OCI-LY7 (cell line): ENCODE results near the gene KIF26A. TPM values are rescaled to one million over a fixed set of nuclear protein-coding genes. Genes with fewer than 3 reads are reported as not detected.

ENCODE experiments used
- BruUV-seq: library from RNA; stranded (reverse); fragments of 400-500 nt; replicated peaks from 2 replicates; lab custom pipeline; 2021; lab: Mats Ljungman, UMichigan
- CTCF ChIA-PET: fragments of 300-600 bp; sonication (Branson Sonifier 250); formaldehyde crosslinking; loops from one replicate; lab custom pipeline; 2022; ENCODE audit warnings: antibody characterized with exemption; ENCODE audit not compliant: unreplicated experiment; lab: Charles Lee
- POLR2A ChIA-PET: fragments of 300-600 bp; sonication (Branson Sonifier 250); formaldehyde crosslinking; loops from one replicate; lab custom pipeline; 2022; ENCODE audit warnings: antibody characterized with exemption; lab: Charles Lee
- DNase-seq: peaks from one replicate; pipeline ENCODE4 v3.0.0-alpha.2; 2015; ENCODE audit warnings: low spot score
- H2AFZ ChIP-seq: fragments of 200-600 bp; sonication (generic), shearing (Covaris generic); 2 replicates; pipeline ENCODE4 v1.6.1; 2014; ENCODE audit warnings: mild to moderate bottlenecking, antibody characterized with exemption, low read length, moderate library complexity
- H3K27ac ChIP-seq: fragments of 200-600 bp; sonication (generic); 2 replicates; pipeline ENCODE4 v1.5.1; 2014; ENCODE audit warnings: mixed run types, low read depth, mild to moderate bottlenecking, moderate library complexity, low read length, inconsistent platforms; ENCODE audit not compliant: poor library complexity, severe bottlenecking
- H3K36me3 ChIP-seq: fragments of 200-600 bp; sonication (generic); 2 replicates; pipeline ENCODE4 v1.6.1; 2014; ENCODE audit warnings: mild to moderate bottlenecking, antibody characterized with exemption, low read length, moderate library complexity, mixed read lengths; ENCODE audit not compliant: insufficient read depth
- H3K4me1 ChIP-seq: fragments of 200-600 bp; sonication (generic); 2 replicates; pipeline ENCODE4 v1.5.1; 2014; ENCODE audit warnings: mild to moderate bottlenecking, low read length; ENCODE audit not compliant: insufficient read depth, poor library complexity, severe bottlenecking
- H3K4me2 ChIP-seq: fragments of 200-600 bp; sonication (generic); 2 replicates; pipeline ENCODE4 v1.6.1; 2014; ENCODE audit warnings: mild to moderate bottlenecking, low read length
- H3K4me3 ChIP-seq: fragments of 200-600 bp; sonication (generic); 2 replicates; pipeline ENCODE4 v1.5.1; 2014; ENCODE audit warnings: mild to moderate bottlenecking, low read depth, low read length; ENCODE audit not compliant: poor library complexity, severe bottlenecking
- H3K79me2 ChIP-seq: fragments of 200-600 bp; sonication (generic); 2 replicates; pipeline ENCODE4 v1.6.1; 2016; ENCODE audit warnings: low read depth, mild to moderate bottlenecking, low read length, moderate library complexity, mixed read lengths; ENCODE audit not compliant: insufficient read depth
- H3K9me2 ChIP-seq: fragments of 200-600 bp; sonication (generic); 2 replicates; pipeline ENCODE4 v1.6.1; 2016; ENCODE audit warnings: mild to moderate bottlenecking, low read length, mixed read lengths; ENCODE audit not compliant: insufficient read depth
- H3K9me3 ChIP-seq: fragments of 200-600 bp; sonication (generic); 2 replicates; pipeline ENCODE4 v1.6.1; 2014; ENCODE audit warnings: mild to moderate bottlenecking, mixed run types, low read length, mixed read lengths
- H4K20me1 ChIP-seq: fragments of 200-600 bp; sonication (generic); 2 replicates; pipeline ENCODE4 v1.6.1; 2014; ENCODE audit warnings: mild to moderate bottlenecking, antibody characterized with exemption, low read length, moderate library complexity, mixed read lengths; ENCODE audit not compliant: insufficient read depth
- EZH2phosphoT487 ChIP-seq: fragments of 200-600 bp; sonication (generic); IDR thresholded peaks from 2 replicates; pipeline ENCODE4 v1.6.1; 2018; ENCODE audit warnings: low read depth, borderline replicate concordance, mild to moderate bottlenecking, mixed run types, antibody characterized with exemption, low read length, moderate library complexity, mixed read lengths
- intact Hi-C: fragments of 100-400 bp; cut with micrococcal nuclease; formaldehyde crosslinking; loops from one replicate; pipeline ENCODE4 v1.10.0; 2022; ENCODE audit not compliant: unreplicated experiment
- total RNA-seq, 2 experiments: library from RNA; depleted of rRNA in 1 of 2; stranded (reverse); fragments of >200 nt in 1 of 2; shearing (Covaris generic) in 1 of 2; gene quantifications; 2 replicates each; pipeline ENCODE4 v1.2.3, GENCODE V29; 2014 to 2022
- TF ChIP-seq, protein P1 (sequence below): fragments of 200-600 bp; sonication (generic); conservative IDR thresholded peaks from 2 replicates; pipeline ENCODE4 v1.5.1; 2014; ENCODE audit warnings: mild to moderate bottlenecking, antibody characterized with exemption, low read length, moderate library complexity, mixed read lengths

Gene KIF26A
- total RNA-seq, 2 experiments from 2014 or later, result not detected

- DNase-seq, result no peak
- Histone ChIP-seq H2AFZ (no peak overlapping the region), H3K9me3 (peaks cover 8% of the 10 kb centered on the region; the same call in 1 of the 2 replicates), H3K79me2 (no peaks in the 10 kb centered on the region), H3K9me2 (no peaks in the 10 kb centered on the region), H3K36me3 (no peaks in the 10 kb centered on the region), H3K4me3 (no peak overlapping the region), H3K4me1 (peaks cover 8% of the 10 kb centered on the region), H4K20me1 (no peaks in the 10 kb centered on the region), H3K4me2 (no peak overlapping the region), H3K27ac (no peak overlapping the region)
- TF ChIP-seq EZH2phosphoT487, result no peak
- TF ChIP-seq, protein P1, sequence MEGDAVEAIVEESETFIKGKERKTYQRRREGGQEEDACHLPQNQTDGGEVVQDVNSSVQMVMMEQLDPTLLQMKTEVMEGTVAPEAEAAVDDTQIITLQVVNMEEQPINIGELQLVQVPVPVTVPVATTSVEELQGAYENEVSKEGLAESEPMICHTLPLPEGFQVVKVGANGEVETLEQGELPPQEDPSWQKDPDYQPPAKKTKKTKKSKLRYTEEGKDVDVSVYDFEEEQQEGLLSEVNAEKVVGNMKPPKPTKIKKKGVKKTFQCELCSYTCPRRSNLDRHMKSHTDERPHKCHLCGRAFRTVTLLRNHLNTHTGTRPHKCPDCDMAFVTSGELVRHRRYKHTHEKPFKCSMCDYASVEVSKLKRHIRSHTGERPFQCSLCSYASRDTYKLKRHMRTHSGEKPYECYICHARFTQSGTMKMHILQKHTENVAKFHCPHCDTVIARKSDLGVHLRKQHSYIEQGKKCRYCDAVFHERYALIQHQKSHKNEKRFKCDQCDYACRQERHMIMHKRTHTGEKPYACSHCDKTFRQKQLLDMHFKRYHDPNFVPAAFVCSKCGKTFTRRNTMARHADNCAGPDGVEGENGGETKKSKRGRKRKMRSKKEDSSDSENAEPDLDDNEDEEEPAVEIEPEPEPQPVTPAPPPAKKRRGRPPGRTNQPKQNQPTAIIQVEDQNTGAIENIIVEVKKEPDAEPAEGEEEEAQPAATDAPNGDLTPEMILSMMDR, result no peak
- intact Hi-C loops, result no loop called here
- ChIA-PET POLR2A (no interaction called here), CTCF (no interaction called here)
- BruUV-seq, result no TSS peak
Observed at GRCh38 chr14:104228716-104229533, 90.5 kb downstream of the KIF26A start.

GRCh38 chr14:104229534-104230055 lies 91.2 kb downstream of the KIF26A start:
- intact Hi-C loops, result no loop called here
- Histone ChIP-seq H3K36me3 (no peaks in the 10 kb centered on the region), H4K20me1 (no peaks in the 10 kb centered on the region), H3K9me3 (peaks cover 15% of the 10 kb centered on the region; the same call in 1 of the 2 replicates), H3K4me3 (no peak overlapping the region), H3K27ac (no peak overlapping the region), H3K4me2 (no peak overlapping the region), H2AFZ (no peak overlapping the region), H3K79me2 (no peaks in the 10 kb centered on the region), H3K9me2 (no peaks in the 10 kb centered on the region), H3K4me1 (peaks cover 8% of the 10 kb centered on the region)
- no TSS peak for BruUV-seq
- ChIA-PET POLR2A (no interaction called here), CTCF (no interaction called here)
- no peak for DNase-seq
- TF ChIP-seq, protein P1, result no peak
- no peak for TF ChIP-seq EZH2phosphoT487
